NT2/D1 (cell line): ENCODE data around the gene PORCN.
"Not testable (repeated sequence)": the region's sequence is repeated elsewhere in the genome, so short reads cannot be mapped to it uniquely, and the experiment has no call there.

Experiments used
- DNase-seq: peaks from one replicate; pipeline ENCODE4 v3.0.0-alpha.2; 2011; ENCODE audit warnings: low read depth, low spot score
- H3K27me3 ChIP-seq: 2 replicates; pipeline ENCODE4 v1.6.0; 2011; ENCODE audit warnings: mild to moderate bottlenecking; ENCODE audit not compliant: insufficient read length, insufficient read depth
- H3K36me3 ChIP-seq: 2 replicates; pipeline ENCODE4 v1.6.1; 2011; ENCODE audit warnings: mild to moderate bottlenecking, low read length, mixed read lengths; ENCODE audit not compliant: insufficient read depth, insufficient read length
- H3K4me1 ChIP-seq: 2 replicates; pipeline ENCODE4 v1.5.1; 2011; ENCODE audit not compliant: insufficient read depth, insufficient read length
- H3K4me3 ChIP-seq: 2 replicates; pipeline ENCODE4 v1.5.1; 2011; ENCODE audit warnings: low read depth; ENCODE audit not compliant: insufficient read length
- H3K9ac ChIP-seq: 2 replicates; pipeline ENCODE4 v1.6.0; 2011; ENCODE audit warnings: low read depth; ENCODE audit not compliant: insufficient read length
- H3K9me3 ChIP-seq: 2 replicates; pipeline ENCODE4 v1.5.1; 2011; ENCODE audit warnings: mild to moderate bottlenecking, low read length; ENCODE audit not compliant: insufficient read depth
- SUZ12 ChIP-seq: IDR thresholded peaks from 2 replicates; pipeline ENCODE4 v1.6.1; 2011; ENCODE audit not compliant: insufficient read length, insufficient read depth; ENCODE audit errors: extremely low read depth
- YY1 ChIP-seq: IDR thresholded peaks from 2 replicates; pipeline ENCODE4 v1.6.1; 2011; ENCODE audit not compliant: insufficient read length, insufficient read depth
- ZNF274 ChIP-seq: IDR thresholded peaks from 2 replicates; pipeline ENCODE4 v1.6.1; 2011; ENCODE audit warnings: mild to moderate bottlenecking, low read depth, low read length

Gene PORCN

DNA sequence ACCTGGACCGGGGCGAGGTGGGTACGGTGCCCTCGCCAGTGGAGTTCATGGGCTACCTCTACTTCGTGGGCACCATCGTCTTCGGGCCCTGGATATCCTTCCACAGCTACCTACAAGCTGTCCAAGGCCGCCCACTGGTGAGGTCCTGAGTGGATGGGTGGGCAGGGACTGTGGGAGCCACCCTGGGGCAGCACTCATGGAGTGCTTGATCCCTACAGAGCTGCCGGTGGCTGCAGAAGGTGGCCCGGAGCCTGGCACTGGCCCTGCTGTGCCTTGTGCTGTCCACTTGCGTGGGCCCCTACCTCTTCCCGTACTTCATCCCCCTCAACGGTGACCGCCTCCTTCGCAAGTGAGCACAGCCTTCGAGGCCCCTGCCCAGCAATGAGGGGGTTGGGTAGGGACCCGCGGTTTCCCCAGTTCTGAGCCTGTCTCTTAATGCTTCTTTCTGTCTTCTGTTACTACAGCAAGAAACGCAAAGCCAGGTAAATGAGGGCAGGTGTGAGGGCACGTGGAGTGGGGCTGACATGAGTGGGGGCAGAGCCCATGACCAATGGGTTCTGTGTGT lies 3.7 kb downstream of the PORCN start:
- no peak overlapping the region for H3K9ac ChIP-seq
- no peak for DNase-seq
- H3K4me3 ChIP-seq = no peak overlapping the region
- peaks cover 2% of the 10 kb centered on the region for H3K4me1 ChIP-seq
- H3K27me3 ChIP-seq = no peaks in the 10 kb centered on the region
- TF ChIP-seq YY1 (no peak), ZNF274 (no peak), SUZ12 (no peak)
- no peaks in the 10 kb centered on the region for H3K9me3 ChIP-seq
- H3K36me3 ChIP-seq = peaks cover 31% of the 10 kb centered on the region

DNA sequence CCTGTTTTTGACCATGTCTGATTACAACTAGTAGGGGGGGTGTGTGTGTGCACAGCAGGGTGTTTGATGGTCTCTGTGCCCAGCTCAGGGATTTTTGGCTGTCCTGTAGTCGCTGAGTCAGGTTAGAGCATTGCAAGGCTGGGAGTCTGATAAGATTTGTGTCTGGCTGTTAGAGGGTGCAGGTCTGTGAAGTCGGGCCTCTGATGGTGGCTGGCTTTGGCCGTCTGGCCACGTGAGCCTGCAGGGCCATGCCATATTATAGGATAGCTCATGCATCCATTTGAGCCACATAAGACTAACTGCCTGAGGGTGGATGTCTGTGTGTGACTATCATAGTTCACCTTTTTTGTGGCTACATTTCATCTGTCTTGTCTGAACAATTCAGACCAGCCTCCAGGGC lies 4.9 kb downstream of the PORCN start:
- Histone ChIP-seq H3K4me1 (peaks cover 2% of the 10 kb centered on the region), H3K9me3 (no peaks in the 10 kb centered on the region), H3K27me3 (no peaks in the 10 kb centered on the region), H3K9ac (no peak overlapping the region), H3K4me3 (no peak overlapping the region), H3K36me3 (peaks cover 31% of the 10 kb centered on the region)
- TF ChIP-seq ZNF274 = no peak
- TF ChIP-seq SUZ12 = no peak
- TF ChIP-seq YY1 = no peak
- DNase-seq = no peak

DNA sequence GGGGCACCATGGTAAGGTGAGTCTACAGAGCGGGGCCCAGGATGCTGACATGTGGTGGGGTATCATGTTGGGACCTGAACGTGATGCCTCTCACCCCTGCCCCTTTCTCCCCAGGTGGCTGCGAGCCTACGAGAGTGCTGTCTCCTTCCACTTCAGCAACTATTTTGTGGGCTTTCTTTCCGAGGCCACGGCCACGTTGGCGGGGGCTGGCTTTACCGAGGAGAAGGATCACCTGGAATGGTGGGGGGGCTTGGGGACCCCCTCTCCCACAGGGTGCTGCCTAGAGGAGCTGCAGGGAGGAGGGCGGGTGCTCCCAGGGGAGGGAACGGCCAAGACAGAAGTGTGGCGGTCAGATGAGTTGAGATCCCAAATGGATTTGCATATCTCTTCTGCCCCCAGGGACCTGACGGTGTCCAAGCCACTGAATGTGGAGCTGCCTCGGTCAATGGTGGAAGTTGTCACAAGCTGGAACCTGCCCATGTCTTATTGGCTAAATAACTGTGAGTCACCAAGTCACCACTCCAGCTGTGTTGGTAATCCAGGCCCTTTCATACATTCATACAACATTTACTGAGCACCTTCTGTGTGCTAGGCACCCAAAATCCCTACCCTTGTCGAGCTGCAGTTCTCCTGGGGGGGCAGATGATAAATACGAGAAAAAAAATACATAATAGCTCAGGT lies 5.5 kb downstream of the PORCN start:
- Histone ChIP-seq H3K27me3 (no peaks in the 10 kb centered on the region), H3K36me3 (peaks cover 31% of the 10 kb centered on the region), H3K4me1 (peaks cover 2% of the 10 kb centered on the region), H3K9me3 (no peaks in the 10 kb centered on the region), H3K9ac (no peak overlapping the region), H3K4me3 (no peak overlapping the region)
- TF ChIP-seq YY1 (no peak), SUZ12 (no peak), ZNF274 (no peak)
- no peak for DNase-seq

DNA sequence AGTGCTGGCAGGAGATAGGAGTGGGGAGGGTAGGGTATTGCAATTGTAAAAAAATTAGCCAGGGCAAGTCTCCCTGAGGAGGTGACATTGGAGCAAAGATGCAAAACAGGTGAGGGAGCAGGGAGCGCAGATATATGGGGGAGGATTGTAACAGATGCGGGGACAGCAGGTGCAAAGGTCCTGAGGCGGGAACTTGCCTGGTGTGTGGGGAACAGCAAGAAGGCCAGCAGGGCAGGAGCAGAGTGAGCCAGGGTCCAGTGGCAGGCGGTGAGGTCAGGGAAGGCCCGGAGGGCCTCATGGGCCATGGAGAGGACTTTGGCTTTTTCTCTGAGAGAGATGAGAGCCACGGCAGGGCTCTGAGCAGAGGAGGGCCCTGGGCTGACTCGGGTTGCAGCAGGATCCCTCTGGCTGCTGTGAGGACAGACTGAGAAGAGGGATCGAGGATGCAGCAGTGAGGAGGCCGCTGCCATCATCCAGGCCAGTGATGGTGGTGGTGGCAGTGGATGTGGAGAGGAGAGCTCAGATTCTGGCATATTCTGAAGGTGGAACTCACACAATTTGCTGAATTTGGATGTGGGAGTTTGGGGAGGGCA lies 6.2 kb downstream of the PORCN start:
- no peaks in the 10 kb centered on the region for H3K27me3 ChIP-seq
- no peak overlapping the region for H3K4me3 ChIP-seq
- TF ChIP-seq ZNF274 (no peak), YY1 (no peak), SUZ12 (no peak)
- no peaks in the 10 kb centered on the region for H3K9me3 ChIP-seq
- no peak for DNase-seq
- H3K36me3 ChIP-seq = peaks cover 29% of the 10 kb centered on the region
- no peak overlapping the region for H3K9ac ChIP-seq
- H3K4me1 ChIP-seq = peaks cover 2% of the 10 kb centered on the region

DNA sequence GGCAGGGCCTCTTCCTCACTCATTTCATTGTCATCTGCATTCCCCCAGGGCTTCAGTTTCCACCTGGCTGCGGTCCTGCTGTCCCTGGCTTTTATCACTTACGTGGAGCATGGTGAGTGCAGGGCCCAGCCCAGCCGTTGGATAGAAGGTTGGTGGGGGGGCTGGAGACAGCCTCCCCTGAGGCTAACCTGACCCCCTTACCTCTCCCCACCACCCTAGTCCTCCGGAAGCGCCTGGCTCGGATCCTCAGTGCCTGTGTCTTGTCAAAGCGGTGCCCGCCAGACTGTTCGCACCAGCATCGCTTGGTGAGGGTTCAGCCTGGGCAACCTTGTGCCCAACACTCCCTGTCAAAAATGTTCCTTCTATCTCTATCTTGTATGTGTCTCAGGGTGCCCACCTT lies 7.0 kb downstream of the PORCN start:
- H3K4me3 ChIP-seq = no peak overlapping the region
- peaks cover 2% of the 10 kb centered on the region for H3K4me1 ChIP-seq
- H3K9ac ChIP-seq = no peak overlapping the region
- H3K9me3 ChIP-seq = no peaks in the 10 kb centered on the region
- H3K27me3 ChIP-seq = no peaks in the 10 kb centered on the region
- no peak for TF ChIP-seq YY1
- no peak for TF ChIP-seq SUZ12
- TF ChIP-seq ZNF274 = no peak
- DNase-seq = no peak
- H3K36me3 ChIP-seq = peaks cover 27% of the 10 kb centered on the region

DNA sequence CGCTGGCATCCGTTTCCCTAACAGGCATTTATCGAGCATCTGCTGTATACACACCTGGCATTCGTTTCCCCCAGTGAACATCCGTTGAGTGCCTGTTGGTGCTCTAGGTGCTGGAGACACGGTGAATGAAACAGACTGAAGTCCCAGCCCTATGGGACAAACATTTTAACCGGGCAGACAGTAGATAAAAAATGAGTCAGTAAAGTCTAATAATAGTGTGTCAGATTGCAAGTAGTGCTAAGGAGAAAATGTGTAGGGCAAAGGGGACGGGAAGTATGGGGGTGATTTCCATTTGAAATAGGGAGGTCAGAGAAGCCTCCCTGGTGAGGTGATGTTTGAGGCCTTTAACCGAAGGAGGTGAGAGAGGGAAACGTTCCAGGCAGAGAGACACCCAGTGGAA lies 7.5 kb downstream of the PORCN start:
- Histone ChIP-seq H3K9ac (no peak overlapping the region), H3K4me3 (no peak overlapping the region), H3K36me3 (peaks cover 27% of the 10 kb centered on the region), H3K27me3 (no peaks in the 10 kb centered on the region), H3K4me1 (peaks cover 2% of the 10 kb centered on the region), H3K9me3 (no peaks in the 10 kb centered on the region)
- no peak for TF ChIP-seq ZNF274
- no peak for TF ChIP-seq SUZ12
- no peak for TF ChIP-seq YY1
- no peak for DNase-seq

DNA sequence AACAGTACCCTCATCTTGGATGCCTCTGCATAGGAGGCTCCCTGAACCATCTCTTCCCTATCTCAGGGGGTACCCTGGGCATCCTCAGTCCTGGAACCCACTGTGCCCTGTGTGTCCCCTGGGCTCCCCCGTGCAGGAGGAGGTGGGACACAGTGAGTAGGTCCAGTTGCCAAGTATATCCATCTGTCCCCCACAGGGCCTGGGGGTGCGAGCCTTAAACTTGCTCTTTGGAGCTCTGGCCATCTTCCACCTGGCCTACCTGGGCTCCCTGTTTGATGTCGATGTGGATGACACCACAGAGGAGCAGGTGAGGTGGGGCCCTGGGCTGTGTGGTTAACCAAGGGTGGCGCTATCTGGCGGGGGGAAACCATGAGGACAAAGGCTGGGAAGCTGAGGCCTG lies 8.2 kb downstream of the PORCN start:
- DNase-seq = no peak
- Histone ChIP-seq H3K27me3 (no peaks in the 10 kb centered on the region), H3K9me3 (no peaks in the 10 kb centered on the region), H3K4me1 (peaks cover 2% of the 10 kb centered on the region), H3K9ac (no peak overlapping the region), H3K4me3 (no peak overlapping the region), H3K36me3 (peaks cover 25% of the 10 kb centered on the region)
- TF ChIP-seq ZNF274 = no peak
- no peak for TF ChIP-seq SUZ12
- no peak for TF ChIP-seq YY1

DNA sequence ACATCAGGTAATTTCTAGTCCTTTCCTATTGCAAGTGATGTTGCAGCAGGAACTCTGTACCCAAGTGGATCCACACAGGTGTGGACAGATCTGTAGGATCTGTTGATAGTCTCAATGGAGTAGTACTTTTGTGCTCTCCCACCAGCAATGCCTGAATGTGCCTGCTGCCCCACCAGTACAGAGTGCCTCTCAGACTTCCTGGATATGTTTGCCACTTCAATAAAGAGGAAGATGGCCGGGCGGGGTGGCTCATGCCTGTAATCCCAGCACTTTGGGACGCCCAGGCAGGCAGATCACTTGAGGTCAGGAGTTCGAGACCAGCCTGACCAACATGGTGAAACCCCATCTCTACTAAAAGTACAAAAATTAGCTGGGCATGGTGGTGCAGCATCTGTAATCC lies 10.7 kb downstream of the PORCN start:
- peaks cover 18% of the 10 kb centered on the region for H3K36me3 ChIP-seq
- H3K27me3 ChIP-seq, DNase-seq, H3K4me1 ChIP-seq, H3K9ac ChIP-seq, H3K4me3 ChIP-seq, H3K9me3 ChIP-seq: not testable (repeated sequence)
